AG04450 (cell line): Measurements from ENCODE around the gene MBNL1. TPM values are rescaled to one million over a fixed set of nuclear protein-coding genes. Genes with fewer than 3 reads are reported as not detected.

Experiments used
- CTCF ChIA-PET: fragments of 300-600, 350-600 bp; formaldehyde crosslinking; extraction: SDS; loops from one replicate; lab custom pipeline; 2022; ENCODE audit warnings: antibody characterized with exemption, inconsistent platforms; lab: Charles Lee
- POLR2A ChIA-PET: fragments of 350-600 bp; formaldehyde crosslinking; extraction: SDS; loops from one replicate; lab custom pipeline; 2021; ENCODE audit warnings: antibody characterized with exemption, inconsistent platforms; lab: Yijun Ruan, JAX
- DNase-seq: peaks from one replicate; pipeline ENCODE4 v3.0.0-alpha.2; 2011; ENCODE audit warnings: low read depth, low spot score
- H3K27ac ChIP-seq: one replicate; pipeline ENCODE4 v1.5.1; 2012; ENCODE audit warnings: low read depth, low read length, control low read depth
- H3K27me3 ChIP-seq: one replicate; pipeline ENCODE4 v1.6.0; 2012; ENCODE audit warnings: low read length; ENCODE audit not compliant: control insufficient read depth, insufficient read depth
- H3K4me3 ChIP-seq: 2 replicates; pipeline ENCODE4 v1.5.1; 2011; ENCODE audit warnings: mild to moderate bottlenecking, low read depth, low read length, control low read depth
- H3K9me3 ChIP-seq: 2 replicates; pipeline ENCODE4 v1.5.1; 2012; ENCODE audit warnings: low read length; ENCODE audit not compliant: control insufficient read depth, insufficient read depth
- polyA plus RNA-seq: library from polyadenylated mRNA; depleted of rRNA; stranded (reverse); fragments of >200 nt; gene quantifications from 2 replicates; pipeline ENCODE4 v1.2.3, GENCODE V29; 2011
- TF ChIP-seq, protein P1 (sequence below): IDR thresholded peaks from 2 replicates; pipeline ENCODE4 v1.5.1; 2011; ENCODE audit warnings: low read depth, low read length, control low read depth, inconsistent platforms

The MBNL1 gene
- polyA plus RNA-seq, 1 experiment: 92.1 TPM

DNA sequence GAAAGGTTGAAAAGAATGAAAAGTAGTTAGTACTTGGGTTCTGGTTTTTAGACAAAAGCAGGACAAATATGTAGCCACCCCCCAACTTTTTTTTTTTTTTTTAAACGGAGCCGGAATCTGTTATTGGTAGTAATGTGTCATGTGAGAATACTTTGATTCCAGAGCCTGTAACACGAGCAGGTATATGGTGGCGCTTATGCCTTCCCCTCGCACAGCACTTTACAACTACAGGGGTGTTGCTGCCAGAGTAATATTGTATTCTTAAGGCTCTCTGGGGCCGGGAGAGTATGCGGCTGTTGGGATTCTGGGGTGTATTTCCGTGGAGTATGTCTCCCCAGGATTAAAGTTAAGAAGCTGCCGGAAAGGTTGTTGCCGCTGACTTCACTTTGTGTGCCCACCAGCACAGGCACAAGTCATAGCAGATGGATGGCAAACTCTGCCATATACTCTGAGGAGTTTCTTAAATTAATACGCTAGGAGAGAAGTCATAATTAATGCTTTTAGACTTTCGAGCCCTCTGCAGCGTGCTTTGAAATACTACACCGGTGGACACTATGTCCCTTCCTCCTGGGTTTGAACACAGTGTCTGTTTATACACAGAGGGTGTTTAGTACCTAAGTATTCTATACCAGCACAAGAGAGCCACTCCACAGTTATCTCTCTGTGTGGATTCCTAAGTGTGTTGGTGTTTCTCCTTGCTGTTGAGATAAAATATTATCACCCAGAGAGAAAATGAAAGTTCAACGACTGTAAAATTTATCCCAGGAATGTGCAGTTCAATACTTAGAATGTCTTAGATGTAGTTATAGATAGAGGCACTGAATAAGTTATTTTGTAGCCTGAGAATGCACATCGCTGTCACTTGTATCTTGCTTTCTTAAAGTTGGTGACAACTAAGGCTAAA, 1.4 kb downstream of the MBNL1 start:
- peak overlapping the region; percentile 97 for H3K27ac ChIP-seq
- no peak for DNase-seq
- POLR2A ChIA-PET: interaction anchor here (0.7 to 3.2 kb wide), 13 partner anchors 13 to 1602 kb away, joined by 3 to 27 read pairs (median 4); no protein-coding TSS in a partner anchor
- TF ChIP-seq, protein P1, sequence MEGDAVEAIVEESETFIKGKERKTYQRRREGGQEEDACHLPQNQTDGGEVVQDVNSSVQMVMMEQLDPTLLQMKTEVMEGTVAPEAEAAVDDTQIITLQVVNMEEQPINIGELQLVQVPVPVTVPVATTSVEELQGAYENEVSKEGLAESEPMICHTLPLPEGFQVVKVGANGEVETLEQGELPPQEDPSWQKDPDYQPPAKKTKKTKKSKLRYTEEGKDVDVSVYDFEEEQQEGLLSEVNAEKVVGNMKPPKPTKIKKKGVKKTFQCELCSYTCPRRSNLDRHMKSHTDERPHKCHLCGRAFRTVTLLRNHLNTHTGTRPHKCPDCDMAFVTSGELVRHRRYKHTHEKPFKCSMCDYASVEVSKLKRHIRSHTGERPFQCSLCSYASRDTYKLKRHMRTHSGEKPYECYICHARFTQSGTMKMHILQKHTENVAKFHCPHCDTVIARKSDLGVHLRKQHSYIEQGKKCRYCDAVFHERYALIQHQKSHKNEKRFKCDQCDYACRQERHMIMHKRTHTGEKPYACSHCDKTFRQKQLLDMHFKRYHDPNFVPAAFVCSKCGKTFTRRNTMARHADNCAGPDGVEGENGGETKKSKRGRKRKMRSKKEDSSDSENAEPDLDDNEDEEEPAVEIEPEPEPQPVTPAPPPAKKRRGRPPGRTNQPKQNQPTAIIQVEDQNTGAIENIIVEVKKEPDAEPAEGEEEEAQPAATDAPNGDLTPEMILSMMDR: no peak
- no peaks in the 10 kb centered on the region for H3K27me3 ChIP-seq
- CTCF ChIA-PET: interaction anchor here (0.6 to 1.6 kb wide), 5 partner anchors 86 to 244 kb away, joined by 3 to 7 read pairs (median 3); no protein-coding TSS in a partner anchor
- peak overlapping the region; percentile 76 for H3K4me3 ChIP-seq
- no peaks in the 10 kb centered on the region for H3K9me3 ChIP-seq

DNA sequence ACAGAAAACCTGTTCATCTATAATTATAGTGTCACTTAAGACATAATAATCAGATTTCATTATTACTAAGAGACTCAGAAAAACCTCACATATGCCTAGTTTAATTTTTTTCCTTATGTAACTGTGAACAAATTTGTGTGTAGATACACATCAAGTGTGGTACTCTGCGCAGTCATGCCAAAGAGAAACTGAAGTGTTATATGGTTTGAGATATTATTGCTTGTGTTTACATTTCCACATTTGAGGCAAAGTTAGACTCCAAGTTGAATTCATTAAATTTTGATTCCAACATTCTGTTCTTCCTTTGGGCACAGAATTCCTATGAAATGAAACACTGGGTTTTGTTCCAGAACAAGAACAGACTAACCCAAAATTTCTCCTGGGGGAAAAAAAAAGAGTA, 2.2 kb downstream of the MBNL1 start:
- DNase-seq: no peak
- CTCF ChIA-PET: interaction anchor here (0.6 kb wide), 1 partner anchor 201 kb away, joined by 3 read pairs; no protein-coding TSS in a partner anchor
- POLR2A ChIA-PET: no interaction called here

DNA sequence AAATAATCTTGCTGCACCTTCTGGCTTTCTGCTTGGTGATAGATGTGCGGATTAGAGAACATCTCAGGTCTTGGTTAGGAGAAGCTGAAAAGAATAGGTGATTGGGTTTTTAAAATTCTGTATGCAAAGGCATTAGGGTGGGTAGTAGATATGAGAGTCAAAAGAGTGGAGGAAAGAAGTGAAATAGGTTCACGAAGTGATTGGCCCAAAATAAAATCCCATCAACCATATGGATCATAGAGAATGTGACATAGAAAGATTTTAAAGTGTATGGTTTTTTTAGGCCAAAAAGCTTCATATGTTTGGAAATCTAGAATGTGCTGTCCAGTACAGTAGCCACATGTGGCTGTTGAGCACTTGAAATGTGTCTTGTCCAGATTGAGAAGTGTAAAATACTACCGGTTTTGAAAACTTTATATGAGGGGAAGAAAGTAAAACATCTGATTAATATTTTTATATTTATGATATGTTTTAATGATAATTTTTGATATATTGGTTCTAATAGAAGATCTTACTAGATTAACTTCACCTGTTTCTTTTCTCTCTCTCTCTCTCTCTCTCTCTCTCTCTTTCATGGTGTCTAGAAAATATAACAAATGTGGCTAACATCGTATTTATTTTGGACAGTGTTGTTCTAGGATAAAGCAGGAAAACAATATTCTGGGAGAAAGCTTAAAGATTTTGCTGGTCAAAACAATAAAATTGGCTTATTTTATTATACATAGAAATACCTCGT, 2.9 kb downstream of the MBNL1 start:
- Histone ChIP-seq H3K27me3 (no peaks in the 10 kb centered on the region), H3K27ac (no peak overlapping the region), H3K4me3 (peak overlapping the region; percentile 76), H3K9me3 (no peaks in the 10 kb centered on the region)
- POLR2A ChIA-PET: no interaction called here
- DNase-seq: no peak
- TF ChIP-seq, protein P1: no peak
- CTCF ChIA-PET: interaction anchor here (0.6 kb wide), 1 partner anchor 201 kb away, joined by 3 read pairs; no protein-coding TSS in a partner anchor

More for the DNA sequence above, 2.2 kb downstream of the MBNL1 start:
- H3K27ac ChIP-seq: no peak overlapping the region
- H3K4me3 ChIP-seq: peak overlapping the region; percentile 76
- TF ChIP-seq, protein P1: no peak
- no peaks in the 10 kb centered on the region for H3K9me3 ChIP-seq
- no peaks in the 10 kb centered on the region for H3K27me3 ChIP-seq

DNA sequence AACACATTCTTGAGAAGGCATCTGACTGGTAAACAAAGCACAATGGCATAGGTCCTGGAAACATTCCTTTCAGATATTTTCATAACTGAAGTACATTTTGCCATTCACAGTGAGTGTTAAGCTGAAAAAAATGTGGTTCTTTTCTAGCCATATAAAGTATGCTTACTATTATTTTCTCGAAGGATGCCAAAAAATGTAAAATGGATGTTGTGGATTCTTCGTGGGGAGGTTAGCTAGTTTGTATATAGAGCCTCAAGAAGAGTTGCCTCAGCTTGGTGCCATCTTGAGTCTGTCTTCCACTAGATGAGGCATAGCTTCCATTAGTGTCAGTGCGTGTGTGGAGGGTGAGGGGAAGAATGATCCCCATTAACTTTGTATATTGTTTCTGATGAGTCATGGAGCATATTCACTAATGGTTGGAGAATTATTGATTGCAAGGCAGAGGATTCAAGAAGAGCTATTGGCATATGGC, 4.1 kb downstream of the MBNL1 start:
- peak overlapping the region; percentile 14 for H3K4me3 ChIP-seq
- peak; percentile 70 for DNase-seq
- TF ChIP-seq, protein P1: no peak
- no peak overlapping the region for H3K27ac ChIP-seq
- H3K9me3 ChIP-seq: no peaks in the 10 kb centered on the region
- CTCF ChIA-PET: interaction anchor here (1.3 kb wide), 1 partner anchor 171 kb away, joined by 8 read pairs; no protein-coding TSS in a partner anchor
- no peaks in the 10 kb centered on the region for H3K27me3 ChIP-seq
- POLR2A ChIA-PET: interaction anchor here (0.8 to 1.1 kb wide), 5 partner anchors 37 to 194 kb away, joined by 3 to 4 read pairs (median 3); no protein-coding TSS in a partner anchor
